ENCODE measurements around the gene PRICKLE4. TPM values are rescaled to one million over a fixed set of nuclear protein-coding genes. Genes with fewer than 3 reads are reported as not detected.
A peak's percentile ranks its signal among the peaks of the same experiment; 100 is the strongest.

Gene PRICKLE4
- total and polyA plus RNA-seq, 2 of the 13 experiments (the other 11 are each of a cell fraction or from before 2014, with no cell fraction given) = 0.92 to 1.2 TPM

DNA sequence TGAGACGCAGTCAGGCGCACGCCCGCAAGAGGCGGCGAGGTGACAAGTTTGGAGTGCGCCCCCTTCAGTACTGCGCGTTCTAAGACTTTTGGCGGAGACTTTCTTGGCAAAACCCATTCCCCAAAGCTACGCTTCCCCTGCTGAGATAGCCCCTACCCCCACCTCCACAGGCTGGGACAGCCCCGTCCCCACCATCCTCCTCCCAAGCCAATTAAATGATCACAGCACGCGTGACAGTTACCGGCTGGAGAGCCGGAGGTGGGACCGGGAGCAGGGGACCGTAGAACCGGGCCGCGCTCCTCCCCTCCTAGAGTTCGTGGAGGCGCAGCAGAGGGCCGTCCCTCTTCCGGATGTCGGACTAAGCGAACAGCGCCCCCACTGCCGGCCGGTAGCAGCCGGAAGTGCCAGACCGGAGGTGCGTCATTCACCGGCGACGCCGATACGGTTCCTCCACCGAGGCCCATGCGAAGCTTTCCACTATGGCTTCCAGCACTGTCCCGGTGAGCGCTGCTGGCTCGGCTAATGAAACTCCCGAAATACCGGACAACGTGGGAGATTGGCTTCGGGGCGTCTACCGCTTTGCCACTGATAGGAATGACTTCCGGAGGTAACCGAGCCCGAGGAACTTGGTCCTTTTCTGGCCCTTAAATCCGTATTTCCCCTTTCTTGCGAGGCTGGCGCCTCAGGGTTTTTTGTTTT, 6.8 kb downstream of the PRICKLE4 start, which contains the start of gene TOMM6 (continued):
- TF ChIP-seq CCDC6 (CRISPR knock-in tag; IDR thresholded peaks at IDR 0.05) (peak; percentile 71; the same call in 1 of the 2 replicates), ZNF563 (CRISPR knock-in tag; IDR thresholded peaks at IDR 0.05) (peak; percentile 51; the same call in 1 of the 2 replicates), ZNF572 (CRISPR knock-in tag; IDR thresholded peaks at IDR 0.05) (0 out of 2 replicates have a peak, but pooled peaks have one; percentile 77), KDM1A (CRISPR knock-in tag; IDR thresholded peaks at IDR 0.05) (no peak), ZNF788 (CRISPR knock-in tag; IDR thresholded peaks at IDR 0.05; ENCODE audit: borderline replicate concordance) (peak; percentile 97), ZSCAN12 (CRISPR knock-in tag; IDR thresholded peaks at IDR 0.05) (no peak), RFX3 (CRISPR knock-in tag; IDR thresholded peaks at IDR 0.05) (0 out of 2 replicates have a peak, but pooled peaks have one; percentile 25), LRRFIP1 (CRISPR knock-in tag; conservative IDR thresholded peaks at IDR 0.05) (no peak), TMF1 (CRISPR knock-in tag; IDR thresholded peaks at IDR 0.05; ENCODE audit: low read depth) (no peak), HNF1A (IDR thresholded peaks at IDR 0.05; ENCODE audit: low read depth) (0 out of 2 replicates have a peak, but pooled peaks have one; percentile 32), HNF1A (CRISPR knock-in tag; IDR thresholded peaks at IDR 0.05; ENCODE audit: borderline replicate concordance) (peak; percentile 73; the same call in 1 of the 2 replicates), ZNF7 (CRISPR knock-in tag; IDR thresholded peaks at IDR 0.05) (peak; percentile 5; the same call in 1 of the 2 replicates), NFE2L2 (IDR thresholded peaks at IDR 0.05; ENCODE audit: low read length) (no peak), JDP2 (CRISPR knock-in tag; IDR thresholded peaks at IDR 0.05; ENCODE audit: borderline replicate concordance) (no peak), ARHGAP35 (CRISPR knock-in tag; IDR thresholded peaks at IDR 0.05; ENCODE audit: borderline replicate concordance) (peak; percentile 39; the same call in 1 of the 2 replicates), ZBTB33 (CRISPR knock-in tag; IDR thresholded peaks at IDR 0.05) (peak; percentile 83), ZFP62 (CRISPR knock-in tag; IDR thresholded peaks at IDR 0.05) (no peak), ZNF10 (CRISPR knock-in tag; IDR thresholded peaks at IDR 0.05; ENCODE audit: borderline replicate concordance, low read depth) (0 out of 2 replicates have a peak, but pooled peaks have one; percentile 2)

All from HepG2 (cell line).